HepG2 (cell line): ENCODE measurements around the gene NAIF1. TPM values are rescaled to one million over a fixed set of nuclear protein-coding genes. Genes with fewer than 3 reads are reported as not detected.
A peak's percentile ranks its signal among the peaks of the same experiment; 100 is the strongest.

Source experiments
- CREB1 ChIP-seq, 2 experiments: fragments of 450-650 bp in 1 of 2; IDR thresholded peaks; 2 replicates each; pipeline ENCODE4 v1.6.1; 2016 to 2017; ENCODE audit warnings: control low read depth in 1 of 2, mild to moderate bottlenecking in 1 of 2, missing compliant biosample characterization in 1 of 2, missing genetic modification characterization in 1 of 2
- CREBL2 ChIP-seq: sonication (generic); formaldehyde crosslinking; IDR thresholded peaks from 2 replicates; pipeline ENCODE4 v1.8.1; 2023; ENCODE audit warnings: missing genetic modification reagents, mild to moderate bottlenecking, borderline replicate concordance
- FOXC1 ChIP-seq: sonication (generic); formaldehyde crosslinking; IDR thresholded peaks from 2 replicates; pipeline ENCODE4 v1.8.0; 2022; ENCODE audit warnings: mild to moderate bottlenecking, missing genetic modification reagents, borderline replicate concordance
- GLI4 ChIP-seq: sonication (generic); formaldehyde crosslinking; IDR thresholded peaks from 2 replicates; pipeline ENCODE4 v1.5.1; 2020; ENCODE audit warnings: missing genetic modification reagents, mild to moderate bottlenecking, moderate library complexity, borderline replicate concordance
- HDAC2 ChIP-seq: sonication (generic); formaldehyde crosslinking; IDR thresholded peaks from 2 replicates; pipeline ENCODE4 v1.4.0; 2020; ENCODE audit warnings: missing genetic modification reagents
- HHEX ChIP-seq: IDR thresholded peaks from 2 replicates; pipeline ENCODE4 v1.6.1; 2016; ENCODE audit warnings: control low read depth
- KAT8 ChIP-seq: IDR thresholded peaks from 2 replicates; pipeline ENCODE4 v1.6.1; 2016; ENCODE audit warnings: missing genetic modification reagents, missing compliant biosample characterization
- KLF13 ChIP-seq: sonication (generic); formaldehyde crosslinking; IDR thresholded peaks from 2 replicates; pipeline ENCODE4 v1.4.0; 2020; ENCODE audit warnings: mild to moderate bottlenecking, missing genetic modification reagents
- NCOA5 ChIP-seq: sonication (generic); formaldehyde crosslinking; IDR thresholded peaks from 2 replicates; pipeline ENCODE4 v1.4.0; 2020; ENCODE audit warnings: missing genetic modification reagents
- ONECUT2 ChIP-seq: sonication (generic); formaldehyde crosslinking; IDR thresholded peaks from 2 replicates; pipeline ENCODE4 v1.4.0; 2020; ENCODE audit warnings: missing genetic modification reagents
- RARG ChIP-seq: sonication (generic); formaldehyde crosslinking; IDR thresholded peaks from 2 replicates; pipeline ENCODE4 v1.4.0; 2020; ENCODE audit warnings: low read depth, mild to moderate bottlenecking, missing genetic modification reagents
- RERE ChIP-seq: IDR thresholded peaks from 2 replicates; pipeline ENCODE4 v1.6.1; 2016; ENCODE audit warnings: low read depth, missing genetic modification reagents, missing compliant biosample characterization
- SIN3A ChIP-seq: IDR thresholded peaks from 2 replicates; pipeline ENCODE4 v1.6.1; 2011; ENCODE audit warnings: low read depth, mild to moderate bottlenecking, control low read depth, low read length, borderline replicate concordance
- SPEN ChIP-seq: sonication (generic); formaldehyde crosslinking; IDR thresholded peaks from 2 replicates; pipeline ENCODE4 v1.5.1; 2020; ENCODE audit warnings: low read depth, mild to moderate bottlenecking, missing genetic modification reagents
- ZKSCAN5 ChIP-seq: sonication (generic); formaldehyde crosslinking; IDR thresholded peaks from 2 replicates; pipeline ENCODE4 v1.5.1; 2020; ENCODE audit warnings: mild to moderate bottlenecking, missing genetic modification reagents
- ZKSCAN8 ChIP-seq: IDR thresholded peaks from 2 replicates; pipeline ENCODE4 v1.6.1; 2016; ENCODE audit warnings: borderline replicate concordance, missing genetic modification reagents, missing compliant biosample characterization
- ZNF550 ChIP-seq: sonication (generic); formaldehyde crosslinking; IDR thresholded peaks from 2 replicates; pipeline ENCODE4 v1.4.0; 2020; ENCODE audit warnings: mild to moderate bottlenecking, missing genetic modification reagents, borderline replicate concordance
- ZNF574 ChIP-seq: sonication (generic); formaldehyde crosslinking; IDR thresholded peaks from 2 replicates; pipeline ENCODE4 v1.4.0; 2020; ENCODE audit warnings: missing genetic modification reagents
- ZNF576 ChIP-seq: sonication (generic); formaldehyde crosslinking; IDR thresholded peaks from 2 replicates; pipeline ENCODE4 v1.4.0; 2020; ENCODE audit warnings: mild to moderate bottlenecking, missing genetic modification reagents
- ZNF790 ChIP-seq: sonication (generic); formaldehyde crosslinking; IDR thresholded peaks from 2 replicates; pipeline ENCODE4 v1.8.0; 2022; ENCODE audit warnings: missing genetic modification reagents, mild to moderate bottlenecking, borderline replicate concordance
- ZSCAN22 ChIP-seq: sonication (generic); formaldehyde crosslinking; IDR thresholded peaks from 2 replicates; pipeline ENCODE4 v1.4.0; 2020; ENCODE audit warnings: mild to moderate bottlenecking, missing genetic modification reagents
- polyA plus RNA-seq, 8 experiments: library from polyadenylated mRNA; depleted of rRNA in 3 of 8; stranded (reverse) in 7 of 8; unstranded in 1 of 8; fragments of >200 nt; fragmentation: Illumina TruSeq in 4 of 8; extraction: Trizol in 4 of 8; gene quantifications; 2 replicates each; pipeline versions ENCODE4 v1.2.1 to v1.2.3, GENCODE V29; 2011 to 2016; ENCODE audit warnings: low read depth in 4 of 8, missing spikeins in 1 of 8, mixed read lengths in 1 of 8; ENCODE audit not compliant: insufficient read depth in 1 of 8
- total RNA-seq, 5 experiments: library from RNA; depleted of rRNA; stranded (reverse); fragments of >200 nt; fragmentation: Illumina TruSeq; extraction: Trizol; gene quantifications; 2 replicates each; pipeline ENCODE4 v1.2.3, GENCODE V29; 2016; ENCODE audit warnings: low read depth in 1 of 5

NAIF1 gene
- total and polyA plus RNA-seq, 2 of the 13 experiments (the other 11 are each of a cell fraction or from before 2014, with no cell fraction given): 6.0 to 6.9 TPM

GRCh38 chr9:128056887-128057723 is 10.0 kb downstream of the NAIF1 start (continued):
- TF ChIP-seq ZNF574 (no peak), NCOA5 (no peak), FOXC1 (no peak), ZNF550 (CRISPR knock-in tag) (no peak), SPEN (CRISPR knock-in tag) (no peak), RERE (no peak), ZNF790 (no peak), SIN3A (no peak), ZNF576 (CRISPR knock-in tag) (no peak), CREBL2 (CRISPR knock-in tag) (no peak), CREB1 (IDR thresholded peaks at IDR 0.05) (0 out of 2 replicates have a peak, but pooled peaks have one; percentile 15), CREB1 (CRISPR knock-in tag; IDR thresholded peaks at IDR 0.05) (peak; percentile 49), ZSCAN22 (CRISPR knock-in tag) (no peak), ONECUT2 (no peak), ZKSCAN5 (no peak), ZKSCAN8 (CRISPR knock-in tag) (peak; percentile 26; the same call in 1 of the 2 replicates), GLI4 (CRISPR knock-in tag) (peak; percentile 39; the same call in 1 of the 2 replicates), HDAC2 (CRISPR knock-in tag) (peak; percentile 52; the same call in 1 of the 2 replicates), KLF13 (CRISPR knock-in tag) (no peak), HHEX (CRISPR knock-in tag) (no peak), RARG (CRISPR knock-in tag) (no peak), KAT8 (peak; percentile 30; the same call in 1 of the 2 replicates)
